ENCODE results near the gene KRTAP1-4.
"Not testable (repeated sequence)": the region's sequence is repeated elsewhere in the genome, so short reads cannot be mapped to it uniquely, and the experiment has no call there.

Gene KRTAP1-4

DNA sequence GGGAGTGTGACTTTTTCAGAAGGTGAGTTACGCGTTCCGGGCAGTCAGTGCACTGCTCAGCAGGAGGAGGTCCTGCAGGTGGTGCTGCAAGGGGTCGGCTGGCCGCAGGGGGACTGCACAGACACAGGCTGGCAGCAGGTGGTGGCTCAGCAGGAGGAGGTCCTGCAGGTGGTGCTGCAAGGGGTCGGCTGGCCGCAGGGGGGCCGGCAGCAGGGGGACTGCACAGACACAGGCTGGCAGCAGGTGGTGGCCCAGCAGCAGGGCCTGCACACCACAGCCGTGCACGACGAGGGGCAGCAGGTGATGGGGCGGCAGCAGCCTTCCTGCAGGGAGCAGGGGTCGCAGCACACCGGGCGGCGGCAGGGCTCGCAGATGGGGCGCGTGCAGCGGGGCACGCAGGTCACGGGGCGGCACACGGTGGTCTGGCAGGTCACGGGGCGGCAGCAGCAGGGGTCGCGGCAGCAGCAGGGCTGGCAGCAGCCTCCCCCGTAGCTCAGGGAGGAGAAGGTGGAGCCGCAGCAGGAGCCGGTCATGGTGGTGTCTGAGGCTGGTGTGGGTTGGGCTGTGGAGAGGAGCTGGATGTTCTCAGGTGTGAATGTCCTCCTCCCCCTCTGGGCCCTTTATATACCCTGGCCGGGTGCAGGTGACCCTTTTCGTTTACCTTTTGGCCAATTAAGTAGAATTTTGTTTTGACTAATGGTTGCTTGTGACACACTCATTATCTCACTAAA lies 16.9 kb upstream of the KRTAP1-4 start, which contains the start of gene KRTAP2-1:
Gene KRTAP2-1, minus strand, starts transcription at position 582 of the 731 bp plus-strand sequence. Its CDS starts 49 bp downstream, at position 533.
- not testable (repeated sequence) for DNase-seq (ENCODE audit: low spot score)

DNA sequence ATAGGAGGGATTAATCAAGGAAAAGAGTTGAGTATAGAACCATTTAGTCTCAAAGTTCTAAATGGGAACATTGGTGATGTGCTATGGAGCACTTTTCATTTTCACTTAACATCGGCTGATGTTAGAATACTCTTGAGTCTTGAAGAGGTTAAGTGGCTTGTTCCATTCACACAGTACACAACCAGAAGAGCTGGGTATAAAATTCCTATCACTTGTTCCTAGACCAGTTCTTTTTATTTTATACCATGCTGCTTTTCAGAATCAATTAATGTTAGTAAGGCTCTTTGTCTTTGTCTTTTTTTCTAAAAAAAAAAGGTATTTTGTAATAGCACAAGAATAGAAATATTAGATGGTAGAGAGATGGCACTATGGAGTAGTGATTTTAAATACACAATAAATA lies 13.0 kb upstream of the KRTAP1-4 start:
- no peak for DNase-seq (ENCODE audit: low spot score)

DNA sequence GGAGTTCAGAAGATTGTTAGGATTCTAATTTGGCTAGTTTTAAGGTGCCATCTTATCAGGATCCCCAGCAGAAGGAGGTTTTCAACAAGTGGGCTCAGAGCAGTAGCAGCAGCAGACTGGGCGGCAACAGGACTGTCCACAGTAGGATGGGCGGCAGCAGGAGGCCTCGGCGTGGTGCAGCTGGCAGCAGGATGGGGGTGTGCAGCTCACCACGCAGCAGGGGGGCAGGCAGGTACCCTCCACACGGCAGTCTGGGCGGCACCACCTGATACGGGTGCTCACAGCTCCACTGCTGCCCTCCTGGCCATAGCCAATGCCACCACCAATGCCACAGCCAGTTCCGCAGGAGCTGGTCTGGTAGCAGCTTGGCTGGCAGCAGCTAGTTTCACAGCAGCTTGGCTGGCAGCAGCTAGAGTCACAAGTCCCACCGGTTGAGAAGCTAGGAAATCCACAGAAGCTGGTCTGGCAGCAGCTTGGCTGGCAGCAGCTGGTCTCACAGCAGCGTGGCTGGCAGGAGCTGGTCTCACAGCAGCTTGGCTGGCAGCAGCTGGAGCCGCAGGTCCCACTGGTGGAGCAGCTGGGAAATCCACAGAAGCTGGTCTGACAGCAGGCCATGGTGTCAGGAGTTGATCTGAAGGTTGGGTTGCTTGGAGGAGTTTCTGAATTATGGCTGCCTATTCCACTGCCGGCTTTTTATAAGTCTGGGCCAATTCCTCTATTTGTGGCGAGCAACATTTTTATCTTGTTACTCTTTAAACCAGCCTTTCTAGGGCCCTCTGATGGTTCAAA lies 11.0 kb upstream of the KRTAP1-4 start, which contains the start of gene KRTAP1-1:
Gene KRTAP1-1, minus strand, starts transcription at position 668 of the 789 bp plus-strand sequence. Its CDS starts 53 bp downstream, at position 615.
- DNase-seq (ENCODE audit: low spot score) = not testable (repeated sequence)

DNA sequence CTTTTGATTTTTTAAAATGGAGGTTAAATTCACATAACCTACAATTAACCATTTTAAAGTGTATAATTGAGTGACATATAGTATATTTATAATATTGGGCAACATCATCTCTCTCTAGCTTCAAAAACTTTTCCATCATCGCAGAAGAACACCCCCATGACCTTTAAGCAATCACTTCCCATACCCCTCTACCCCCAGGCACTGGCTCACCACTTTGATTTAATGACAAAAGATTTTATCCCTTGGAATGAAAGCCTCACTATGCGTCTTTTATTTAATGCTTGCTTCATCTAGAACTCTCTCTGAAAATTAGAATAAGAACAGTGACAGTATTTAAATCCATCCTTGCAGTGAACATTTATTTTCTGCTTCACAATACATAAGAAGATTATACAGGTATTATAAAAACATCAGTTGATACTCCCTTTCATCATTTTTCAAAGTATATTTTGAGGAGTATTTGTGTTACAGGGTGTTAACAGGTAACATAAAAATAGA lies 7.9 kb upstream of the KRTAP1-4 start:
- no peak for DNase-seq (ENCODE audit: low spot score)

DNA sequence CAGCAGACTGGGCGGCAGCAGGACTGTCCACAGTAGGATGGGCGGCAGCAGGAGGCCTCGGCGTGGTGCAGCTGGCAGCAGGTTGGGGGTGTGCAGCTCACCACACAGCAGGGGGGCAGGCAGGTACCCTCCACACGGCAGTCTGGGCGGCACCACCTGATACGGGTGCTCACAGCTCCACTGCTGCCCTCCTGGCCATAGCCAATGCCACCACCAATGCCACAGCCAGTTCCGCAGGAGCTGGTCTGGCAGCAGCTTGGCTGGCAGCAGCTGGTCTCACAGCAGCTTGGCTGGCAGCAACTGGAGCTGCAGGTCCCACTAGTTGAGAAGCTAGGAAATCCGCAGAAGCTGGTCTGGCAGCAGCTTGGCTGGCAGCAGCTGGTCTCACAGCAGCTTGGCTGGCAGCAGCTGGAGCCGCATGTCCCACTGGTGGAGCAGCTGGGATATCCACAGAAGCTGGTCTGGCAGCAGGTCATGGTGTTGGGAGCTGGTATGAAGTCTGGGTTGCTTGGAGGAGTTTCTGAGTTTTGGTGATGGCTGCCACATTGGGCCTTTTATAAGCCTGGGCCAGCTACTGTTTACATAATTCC lies 4.4 kb upstream of the KRTAP1-4 start, which contains the start of gene KRTAP1-3:
Gene KRTAP1-3, minus strand, starts transcription at position 529 of the 590 bp plus-strand sequence. Its CDS starts 53 bp downstream, at position 476.
- DNase-seq (ENCODE audit: low spot score) = not testable (repeated sequence)

DNA sequence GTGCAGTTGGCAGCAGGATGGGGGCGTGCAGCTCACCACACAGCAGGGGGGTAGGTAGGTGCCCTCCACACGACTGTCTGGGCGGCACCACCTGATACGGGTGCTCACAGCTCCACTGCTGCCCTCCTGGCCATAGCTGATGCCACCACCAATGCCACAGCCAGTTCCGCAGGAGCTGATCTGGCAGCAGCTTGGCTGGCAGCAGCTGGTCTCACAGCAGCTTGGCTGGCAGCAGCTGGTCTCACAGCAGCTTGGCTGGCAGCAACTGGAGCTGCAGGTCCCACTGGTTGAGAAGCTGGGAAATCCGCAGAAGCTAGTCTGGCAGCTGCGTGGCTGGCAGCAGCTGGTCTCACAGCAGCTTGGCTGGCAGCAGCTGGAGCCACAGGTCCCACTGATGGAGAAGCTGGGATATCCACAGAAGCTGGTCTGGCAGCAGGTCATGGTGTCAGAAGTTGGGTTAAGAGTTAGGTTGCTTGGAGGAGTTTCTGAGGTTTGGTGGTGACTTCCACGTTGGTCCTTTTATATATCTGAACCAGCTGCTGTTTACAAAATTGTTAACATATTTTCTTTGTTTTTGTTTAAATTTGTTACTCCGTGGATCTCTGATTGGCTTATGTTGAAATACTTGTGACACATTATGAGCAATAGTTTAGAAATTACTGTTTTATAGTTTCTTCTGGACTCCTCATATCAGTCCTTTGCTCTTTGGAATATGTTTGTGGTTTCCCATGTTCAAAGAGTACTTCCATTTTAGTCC lies 3.1 kb downstream of the KRTAP1-4 start, which contains the start of gene KRTAP1-5:
Gene KRTAP1-5, minus strand, starts transcription at position 494 of the 757 bp plus-strand sequence. Its CDS starts 53 bp downstream, at position 441.
- no peak for DNase-seq (ENCODE audit: low spot score)

DNA sequence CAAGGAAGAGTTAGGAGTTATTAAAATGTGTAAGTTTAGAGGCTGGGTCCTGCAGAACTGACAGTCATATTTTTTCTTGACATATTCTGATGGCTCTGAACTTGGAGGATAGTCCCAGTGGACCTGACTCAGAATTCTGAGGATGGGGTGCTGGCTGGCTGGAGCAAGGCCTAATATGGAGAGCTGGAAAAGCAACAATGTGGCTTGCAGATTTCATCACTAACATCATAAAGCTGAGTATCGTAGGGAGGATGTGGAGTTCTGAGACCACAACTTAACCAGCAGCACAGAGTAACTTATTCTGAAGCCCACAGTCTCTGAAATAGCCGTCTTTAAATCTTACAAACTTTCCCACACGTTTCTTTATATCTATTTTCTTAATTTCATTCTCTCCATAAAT lies 5.3 kb downstream of the KRTAP1-4 start:
- DNase-seq (ENCODE audit: low spot score) = no peak

DNA sequence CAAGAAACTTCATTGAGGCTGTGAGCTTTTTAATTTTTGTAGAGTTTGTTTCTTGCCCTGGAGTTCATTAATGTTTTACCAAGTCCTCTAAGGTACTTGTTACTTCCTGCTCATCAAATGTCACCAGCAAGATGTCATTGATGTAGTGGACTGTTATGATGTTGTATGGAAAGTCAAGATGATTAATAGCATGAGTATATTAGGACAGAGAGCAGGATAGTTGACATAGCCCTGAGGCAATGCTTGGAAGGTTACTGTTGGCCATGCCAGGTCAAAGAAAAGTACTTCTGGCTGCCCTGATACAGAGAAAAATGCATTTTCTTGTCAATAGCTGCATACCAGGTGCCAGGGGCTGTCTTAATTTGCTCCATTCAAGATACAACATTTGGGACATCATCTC lies 9.7 kb downstream of the KRTAP1-4 start:
- no peak for DNase-seq (ENCODE audit: low spot score)

DNA sequence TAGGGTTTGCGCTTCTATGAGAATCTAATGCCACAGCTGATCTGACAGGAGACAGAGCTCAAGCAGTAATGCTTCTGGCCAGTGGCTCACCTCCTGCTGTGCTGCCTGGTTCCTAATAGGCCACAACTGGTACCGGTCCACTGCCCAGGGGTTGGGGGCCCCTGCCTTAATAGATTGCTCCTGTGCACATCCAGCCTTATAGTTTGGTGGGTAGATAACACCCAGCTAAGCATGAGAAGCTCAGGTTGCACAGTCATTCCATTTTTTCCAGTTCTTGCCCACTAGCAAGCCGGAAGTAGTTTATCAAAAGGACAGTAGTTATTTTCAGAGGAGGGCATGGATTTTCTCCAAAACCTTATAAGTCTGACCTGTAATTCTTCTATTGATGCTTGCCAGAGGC lies 10.6 kb downstream of the KRTAP1-4 start:
- no peak for DNase-seq (ENCODE audit: low spot score)

DNA sequence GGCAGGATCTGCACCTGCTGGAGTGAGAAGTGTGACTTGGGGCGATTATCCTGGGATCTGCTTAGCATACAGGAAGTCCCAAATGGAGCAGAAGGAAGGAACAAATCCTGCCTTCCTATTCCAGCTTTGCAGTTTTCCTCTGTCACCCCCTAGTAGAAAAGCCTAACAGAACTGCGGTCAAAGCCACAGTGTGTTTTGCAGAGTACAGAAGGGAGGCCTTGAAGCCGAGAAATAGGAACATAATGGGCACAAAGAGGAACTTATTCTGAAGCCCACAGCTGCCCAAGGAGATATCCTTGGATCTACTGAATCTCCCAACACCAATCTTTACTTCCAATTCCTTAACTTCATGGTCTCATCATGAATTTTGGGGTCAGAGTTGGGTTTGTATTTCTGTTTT lies 11.5 kb downstream of the KRTAP1-4 start:
- no peak for DNase-seq (ENCODE audit: low spot score)

DNA sequence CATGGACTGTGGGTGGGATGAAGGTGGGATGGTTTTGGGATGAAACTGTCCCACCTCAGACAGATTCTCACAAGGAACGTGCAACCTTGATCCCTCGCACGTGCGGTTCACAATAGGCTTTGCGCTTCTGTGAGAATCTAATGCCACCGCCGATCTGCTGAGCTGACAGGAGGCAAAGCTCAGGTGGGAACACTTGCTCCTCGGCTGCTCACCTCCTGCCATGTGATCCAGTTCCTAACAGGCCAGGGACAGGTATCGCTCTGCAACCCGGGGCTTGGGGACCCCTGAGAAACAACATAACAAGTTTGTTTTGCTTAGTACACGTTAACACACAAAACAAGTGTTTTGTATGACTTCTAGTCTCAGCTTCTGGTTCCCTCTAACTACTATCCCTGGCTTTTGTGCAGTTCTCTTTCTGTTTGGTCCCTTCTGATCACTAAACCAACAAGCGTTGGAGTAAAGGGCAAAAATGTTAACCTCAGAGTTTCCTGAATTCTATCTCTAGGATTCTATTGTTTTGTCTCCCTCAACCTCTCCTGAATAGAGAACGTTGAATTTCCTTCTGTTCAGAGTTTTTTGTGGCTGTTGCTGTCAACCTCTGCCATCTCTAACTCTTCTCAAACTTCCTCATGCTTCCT lies 13.3 kb downstream of the KRTAP1-4 start:
- DNase-seq (ENCODE audit: low spot score) = no peak

DNA sequence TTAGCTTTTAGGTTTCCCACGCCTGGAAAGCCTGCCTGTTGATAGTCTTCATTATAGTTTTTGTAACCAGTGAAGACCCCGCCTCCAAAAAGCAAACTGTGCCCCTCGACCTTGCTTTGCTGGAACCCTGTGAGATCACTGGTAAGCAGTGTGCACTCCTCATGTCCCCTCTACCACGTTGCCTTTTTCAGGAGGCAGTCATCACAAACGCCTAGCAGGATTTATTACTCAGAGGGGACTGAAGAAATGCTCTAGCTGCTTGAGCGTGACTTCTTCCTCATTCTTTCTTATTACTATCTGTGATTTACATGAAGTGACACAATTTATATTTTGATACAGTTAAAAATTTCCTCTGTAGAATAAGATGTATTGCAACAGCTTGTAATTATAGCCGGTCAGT lies 14.5 kb downstream of the KRTAP1-4 start:
- no peak for DNase-seq (ENCODE audit: low spot score)

DNA sequence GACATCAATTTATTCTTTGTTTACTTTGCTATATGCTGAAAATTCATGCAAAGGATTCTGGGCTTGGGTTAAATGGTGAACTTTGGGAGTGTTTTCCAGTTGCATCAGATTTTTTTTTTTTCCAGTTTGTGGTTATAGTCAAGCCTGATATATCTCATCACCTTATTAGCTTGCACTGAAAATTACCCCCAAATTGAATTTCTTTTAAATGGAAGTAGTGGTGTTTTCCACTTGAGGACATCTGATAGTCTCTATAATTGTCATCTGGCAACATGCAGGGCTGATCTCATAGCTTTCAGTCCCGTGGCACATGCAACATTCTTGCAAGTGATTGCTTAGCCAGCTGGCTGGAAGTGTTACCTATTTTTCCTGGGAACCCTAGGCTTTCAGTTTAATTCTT lies 16.4 kb downstream of the KRTAP1-4 start:
- no peak for DNase-seq (ENCODE audit: low spot score)

DNA sequence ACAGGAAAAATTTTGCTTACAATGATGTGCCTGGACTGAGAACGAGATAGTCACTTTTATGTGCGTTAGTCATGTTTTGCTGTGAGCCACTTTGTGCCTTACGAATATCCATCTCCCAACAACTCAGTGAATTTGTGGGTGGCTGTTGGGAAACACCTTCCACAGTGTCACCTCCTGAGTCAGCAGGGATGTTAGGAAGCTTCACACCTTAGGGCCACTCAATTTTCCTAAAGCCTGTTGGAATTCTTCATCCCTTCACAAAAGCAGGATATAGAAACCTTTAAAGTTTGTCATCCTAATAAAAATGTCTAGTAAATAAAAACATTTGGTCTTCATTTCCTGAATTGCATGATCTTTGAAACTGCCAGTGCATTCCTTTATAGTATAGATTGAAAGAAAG lies 16.8 kb downstream of the KRTAP1-4 start:
- DNase-seq (ENCODE audit: low spot score) = no peak

DNA sequence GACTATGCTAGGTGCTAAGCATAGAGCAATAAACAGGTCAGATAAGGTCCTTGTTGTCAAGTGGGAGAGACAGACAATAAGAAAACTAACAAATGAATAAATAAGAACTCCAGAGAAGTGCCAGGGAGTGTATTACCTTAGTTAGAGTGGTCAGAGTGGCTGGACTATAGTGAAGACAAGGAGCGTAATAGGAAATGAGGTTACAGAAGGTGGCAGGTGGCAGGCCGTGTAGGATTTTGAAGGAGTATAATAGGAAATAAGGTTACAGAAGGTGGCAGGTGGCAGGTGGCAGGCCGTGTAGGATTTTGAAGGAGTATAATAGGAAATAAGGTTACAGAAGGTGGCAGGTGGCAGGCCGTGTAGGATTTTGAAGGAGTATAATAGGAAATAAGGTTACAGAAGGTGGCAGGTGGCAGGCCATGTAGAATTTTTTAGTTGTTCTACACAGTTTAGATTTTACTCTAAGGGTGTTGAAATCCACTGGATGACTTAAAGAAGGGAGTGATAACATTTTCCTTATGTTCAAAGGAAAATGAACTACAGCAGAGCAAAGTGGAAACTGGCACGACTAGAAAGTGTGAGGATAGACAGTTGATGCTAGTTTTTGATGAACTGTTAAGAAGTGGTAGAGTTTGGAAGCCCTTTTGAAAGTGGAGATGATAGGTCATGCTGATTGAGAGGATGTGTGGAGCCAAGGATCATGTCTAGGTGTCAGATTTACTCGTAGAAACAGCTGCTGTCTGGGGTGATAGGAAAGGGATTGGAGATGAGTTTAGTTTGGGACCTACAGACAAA lies 17.5 kb downstream of the KRTAP1-4 start:
- no peak for DNase-seq (ENCODE audit: low spot score)

DNA sequence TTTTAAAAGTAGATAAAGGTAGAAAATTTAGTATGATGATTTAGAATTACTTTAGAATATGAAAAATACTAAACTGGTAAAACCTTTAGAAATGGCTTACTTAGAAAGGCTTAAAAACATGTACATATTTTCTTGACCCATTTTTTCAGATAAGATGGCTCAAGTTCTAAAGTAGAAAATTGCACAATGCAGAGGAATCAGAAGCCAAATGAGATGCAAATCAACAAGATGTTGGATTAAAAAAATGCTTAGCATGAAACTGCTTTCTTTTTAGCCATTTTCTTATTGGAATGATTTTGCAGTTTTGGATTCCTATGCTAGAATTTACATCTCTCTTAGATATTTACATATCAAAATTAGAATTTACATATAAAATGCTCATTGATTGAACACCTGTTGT lies 19.6 kb downstream of the KRTAP1-4 start:
- no peak for DNase-seq (ENCODE audit: low spot score)

DNA sequence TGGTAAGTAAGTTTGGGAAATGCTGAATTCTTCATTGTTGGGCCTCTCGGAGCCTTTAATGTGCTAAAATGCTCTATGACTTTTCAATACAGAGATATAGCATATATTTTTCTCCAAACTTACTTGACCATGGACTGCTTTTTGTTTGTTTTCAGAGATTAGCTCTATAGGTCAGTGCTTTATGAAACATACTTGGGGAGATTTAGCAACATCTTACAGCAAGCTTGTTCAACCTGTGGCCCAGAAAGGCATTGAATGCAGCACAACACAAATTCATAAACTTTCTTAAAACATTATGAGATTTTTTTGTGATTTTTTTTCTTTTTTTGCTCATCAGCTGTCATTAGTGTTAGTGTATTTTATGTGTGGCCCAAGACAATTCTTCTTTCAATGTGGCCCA lies 20.1 kb downstream of the KRTAP1-4 start:
- DNase-seq (ENCODE audit: low spot score) = no peak

DNA sequence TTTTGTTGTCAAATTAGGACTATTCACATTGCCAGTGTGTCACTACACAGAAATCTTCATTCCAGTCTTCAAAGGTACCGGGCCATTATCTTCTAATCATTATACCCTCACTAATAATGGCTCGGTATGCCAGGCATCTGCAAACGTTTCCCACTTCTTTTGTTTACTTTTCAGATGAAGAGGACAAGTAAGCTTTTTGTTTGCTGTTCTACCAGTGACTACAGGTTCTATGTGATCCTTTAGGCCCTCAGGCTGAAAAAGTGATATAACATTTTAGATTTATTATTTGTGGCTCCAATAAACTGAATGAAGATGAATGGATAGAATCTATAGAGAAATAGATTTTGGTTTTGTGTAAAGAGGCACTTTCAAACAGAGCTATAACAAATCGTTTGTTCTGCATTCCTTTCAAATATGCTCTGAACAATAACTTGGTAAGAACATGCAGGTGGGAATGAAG lies 20.7 kb downstream of the KRTAP1-4 start:
- DNase-seq (ENCODE audit: low spot score) = no peak

DNA sequence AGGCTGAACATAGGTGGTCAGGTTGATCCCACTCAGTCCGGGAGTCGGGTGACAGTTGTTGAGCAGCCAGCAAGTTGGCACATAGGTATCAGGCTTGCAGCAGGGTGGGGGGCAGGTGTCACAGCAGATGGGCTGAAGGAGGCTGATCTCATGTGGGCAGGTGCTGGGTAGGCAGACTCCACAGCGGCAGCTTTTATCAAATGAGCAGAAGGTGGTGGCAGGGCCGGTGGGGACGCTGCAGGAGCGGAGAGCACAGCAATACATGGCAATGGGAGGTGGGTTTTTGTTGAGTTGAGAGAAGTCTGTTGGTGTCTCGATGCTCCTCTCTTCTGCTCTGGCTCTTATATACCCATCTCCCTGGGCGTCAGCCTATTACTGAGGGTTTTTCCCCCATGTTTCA lies 21.2 kb downstream of the KRTAP1-4 start, which contains the start of gene KRTAP3-1:
Gene KRTAP3-1, minus strand, starts transcription at position 318 of the 400 bp plus-strand sequence. Its CDS starts 54 bp downstream, at position 264.
- no peak for DNase-seq (ENCODE audit: low spot score)

DNA sequence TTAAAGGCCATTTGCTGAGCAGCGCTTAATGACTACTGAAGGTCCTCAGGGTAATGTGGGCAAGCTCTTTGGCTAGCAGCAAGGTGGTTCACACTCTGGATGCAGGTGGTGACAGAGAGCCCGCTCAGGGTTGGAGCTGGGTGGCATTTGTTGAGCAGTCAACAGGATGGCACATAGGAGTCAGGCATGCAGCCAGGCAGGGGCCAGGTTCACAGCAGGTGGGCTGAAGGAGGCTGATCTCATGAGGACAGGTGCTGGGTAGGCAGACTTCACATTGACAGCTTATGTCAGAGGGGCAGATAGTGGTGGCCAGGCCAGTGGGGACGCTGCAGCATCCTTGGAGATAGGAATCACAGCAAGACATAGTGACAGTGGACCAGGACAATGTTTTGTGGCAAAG lies 25.6 kb downstream of the KRTAP1-4 start:
- no peak for DNase-seq (ENCODE audit: low spot score)

Data from CD4-positive, alpha-beta T cell treated with Interleukin-15 for 4 hours (primary cell).